ENCODE data around the gene TMEM223. TPM values are rescaled to one million over a fixed set of nuclear protein-coding genes. Genes with fewer than 3 reads are reported as not detected.

TMEM223 gene
- total RNA-seq, 1 donor, result 9.0 TPM

- peak within 1 kb of the TSS; percentile 76 for H2AFZ ChIP-seq (ENCODE audit: low read length)
- H3K79me2 ChIP-seq (ENCODE audit: insufficient read depth, low read length), result peaks cover 36% of the 10 kb centered on the region
- H3K27me3 ChIP-seq (ENCODE audit: insufficient read depth, low read length), result no peaks in the 10 kb centered on the region
- H3K9me3 ChIP-seq (ENCODE audit: low read depth, low read length), result no peaks in the 10 kb centered on the region
- H3K36me3 ChIP-seq (ENCODE audit: insufficient read depth, low read length), result peaks cover 30% of the 10 kb centered on the region
- H3K4me1 ChIP-seq (ENCODE audit: insufficient read depth, low read length), result peaks cover 32% of the 10 kb centered on the region
- peak; percentile 43 for TF ChIP-seq CTCF (IDR thresholded peaks at IDR 0.05; ENCODE audit: extremely low read depth, low read depth, low read length)
- H4K20me1 ChIP-seq (ENCODE audit: insufficient read depth, low read length), result peaks cover 13% of the 10 kb centered on the region
- H3K4me3 ChIP-seq (ENCODE audit: insufficient read depth, low read length), result peak within 1 kb of the TSS; percentile 94
- peak within 1 kb of the TSS; percentile 96 for H3K4me2 ChIP-seq (ENCODE audit: insufficient read depth, low read length)
- DNase-seq (ENCODE audit: insufficient read length, low spot score, missing footprints), result peak; percentile 99
- H3K27ac ChIP-seq (ENCODE audit: low read depth, low read length), result peak within 1 kb of the TSS; percentile 88
Measured at GRCh38 chr11:62787005-62787759, 4.6 kb downstream of the TMEM223 start, which contains the start of gene TMEM179B. TMEM179B (plus strand) TSS chr11:62787402; CDS start chr11:62787432, 30 bp downstream.

- H3K79me2 ChIP-seq (ENCODE audit: insufficient read depth, low read length), result peaks cover 34% of the 10 kb centered on the region
Measured at GRCh38 chr11:62786318-62787004, 5.3 kb downstream of the TMEM223 start.

DNA sequence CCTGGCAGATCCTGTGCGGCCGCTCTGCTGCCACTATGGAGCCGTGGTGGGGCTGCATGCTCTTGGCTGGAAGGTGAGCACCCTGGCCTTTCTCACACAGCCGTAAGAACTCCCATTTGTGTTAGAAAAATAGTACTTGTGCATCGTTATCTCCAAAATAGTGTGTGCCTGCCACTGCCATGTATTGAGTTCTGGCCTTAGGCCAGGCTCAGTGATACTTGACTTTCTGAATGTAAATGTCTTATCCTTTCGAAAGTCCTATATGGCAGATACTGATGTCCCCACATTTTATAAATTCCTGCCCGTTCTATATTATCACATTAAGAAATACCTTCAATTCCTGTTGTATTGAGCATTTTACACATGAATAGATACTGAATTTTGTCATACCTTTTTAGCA, 9.1 kb downstream of the TMEM223 start:
- Histone ChIP-seq H3K36me3 (ENCODE audit: insufficient read depth, low read length) (peaks cover 15% of the 10 kb centered on the region), H3K4me3 (ENCODE audit: insufficient read depth, low read length) (no peak overlapping the region), H3K4me1 (ENCODE audit: insufficient read depth, low read length) (peaks cover 8% of the 10 kb centered on the region), H3K27me3 (ENCODE audit: insufficient read depth, low read length) (no peaks in the 10 kb centered on the region), H3K9me3 (ENCODE audit: low read depth, low read length) (no peaks in the 10 kb centered on the region), H3K79me2 (ENCODE audit: insufficient read depth, low read length) (peaks cover 4% of the 10 kb centered on the region), H2AFZ (ENCODE audit: low read length) (no peak overlapping the region), H4K20me1 (ENCODE audit: insufficient read depth, low read length) (peaks cover 2% of the 10 kb centered on the region), H3K4me2 (ENCODE audit: insufficient read depth, low read length) (no peak overlapping the region), H3K27ac (ENCODE audit: low read depth, low read length) (no peak overlapping the region)
- DNase-seq (ENCODE audit: insufficient read length, low spot score, missing footprints), result no peak
- no peak for TF ChIP-seq CTCF (IDR thresholded peaks at IDR 0.05; ENCODE audit: extremely low read depth, low read depth, low read length)

More at GRCh38 chr11:62786318-62787004, 5.3 kb downstream of the TMEM223 start:
- peak; percentile 98 for DNase-seq (ENCODE audit: insufficient read length, low spot score, missing footprints)
- H3K9me3 ChIP-seq (ENCODE audit: low read depth, low read length), result no peaks in the 10 kb centered on the region
- H3K27me3 ChIP-seq (ENCODE audit: insufficient read depth, low read length), result no peaks in the 10 kb centered on the region
- peak overlapping the region; percentile 96 for H3K4me2 ChIP-seq (ENCODE audit: insufficient read depth, low read length)
- H3K4me3 ChIP-seq (ENCODE audit: insufficient read depth, low read length), result peak overlapping the region; percentile 94
- H4K20me1 ChIP-seq (ENCODE audit: insufficient read depth, low read length), result peaks cover 13% of the 10 kb centered on the region
- H2AFZ ChIP-seq (ENCODE audit: low read length), result peak overlapping the region; percentile 76
- peaks cover 29% of the 10 kb centered on the region for H3K4me1 ChIP-seq (ENCODE audit: insufficient read depth, low read length)
- TF ChIP-seq CTCF (IDR thresholded peaks at IDR 0.05; ENCODE audit: extremely low read depth, low read depth, low read length), result peak; percentile 84
- H3K27ac ChIP-seq (ENCODE audit: low read depth, low read length), result peak overlapping the region; percentile 88
- peaks cover 33% of the 10 kb centered on the region for H3K36me3 ChIP-seq (ENCODE audit: insufficient read depth, low read length)

GRCh38 chr11:62778441-62778840, 13.4 kb downstream of the TMEM223 start:
- no peak overlapping the region for H3K27ac ChIP-seq (ENCODE audit: low read depth, low read length)
- H3K36me3 ChIP-seq (ENCODE audit: insufficient read depth, low read length), result peaks cover 18% of the 10 kb centered on the region
- no peak for DNase-seq (ENCODE audit: insufficient read length, low spot score, missing footprints)
- H4K20me1 ChIP-seq (ENCODE audit: insufficient read depth, low read length), result no peaks in the 10 kb centered on the region
- no peak for TF ChIP-seq CTCF (IDR thresholded peaks at IDR 0.05; ENCODE audit: extremely low read depth, low read depth, low read length)
- H3K4me1 ChIP-seq (ENCODE audit: insufficient read depth, low read length), result no peaks in the 10 kb centered on the region
- no peaks in the 10 kb centered on the region for H3K9me3 ChIP-seq (ENCODE audit: low read depth, low read length)
- H3K4me3 ChIP-seq (ENCODE audit: insufficient read depth, low read length), result no peak overlapping the region
- H3K27me3 ChIP-seq (ENCODE audit: insufficient read depth, low read length), result no peaks in the 10 kb centered on the region
- no peak overlapping the region for H3K4me2 ChIP-seq (ENCODE audit: insufficient read depth, low read length)
- no peak overlapping the region for H2AFZ ChIP-seq (ENCODE audit: low read length)
- peaks cover 7% of the 10 kb centered on the region for H3K79me2 ChIP-seq (ENCODE audit: insufficient read depth, low read length)
